C4-2B (cell line): Measurements from ENCODE around the gene PCGF2.

Experiments
- H3K27ac ChIP-seq: fragments of 450-650 bp; 2 replicates; pipeline ENCODE4 v1.5.1; 2017
- CTCF ChIP-seq: fragments of 450-650 bp; conservative IDR thresholded peaks from 2 replicates; pipeline ENCODE4 v1.5.1; 2017; ENCODE audit warnings: mild to moderate bottlenecking
- ZFX ChIP-seq: fragments of 450-650 bp; IDR thresholded peaks from 2 replicates; pipeline ENCODE4 v1.6.1; 2017

Gene PCGF2

GRCh38 chr17:38721802-38722201, 26.3 kb downstream of the PCGF2 start:
- TF ChIP-seq ZFX (no peak), CTCF (no peak)
- H3K27ac ChIP-seq, result no peak overlapping the region

- TF ChIP-seq CTCF (no peak), ZFX (no peak)
Measured at GRCh38 chr17:38720941-38721340, 27.2 kb downstream of the PCGF2 start.

GRCh38 chr17:38719943-38720641, 28.0 kb downstream of the PCGF2 start:
- TF ChIP-seq CTCF (no peak), ZFX (no peak)

More at GRCh38 chr17:38720941-38721340, 27.2 kb downstream of the PCGF2 start:
- H3K27ac ChIP-seq, result no peak overlapping the region

GRCh38 chr17:38719289-38719942, 28.7 kb downstream of the PCGF2 start:
- no peak for TF ChIP-seq CTCF
- no peak for TF ChIP-seq ZFX
- peak overlapping the region; percentile 16 for H3K27ac ChIP-seq

More at GRCh38 chr17:38719943-38720641, 28.0 kb downstream of the PCGF2 start:
- no peak overlapping the region for H3K27ac ChIP-seq

- TF ChIP-seq CTCF (no peak), ZFX (no peak)
- H3K27ac ChIP-seq, result no peak overlapping the region
Measured at GRCh38 chr17:38717139-38717745, 30.9 kb downstream of the PCGF2 start.

- H3K27ac ChIP-seq, result no peak overlapping the region
- TF ChIP-seq ZFX, result no peak
- no peak for TF ChIP-seq CTCF
Measured at GRCh38 chr17:38716368-38717005, 31.6 kb downstream of the PCGF2 start.
